Measurements from ENCODE around the gene NUB1.

NUB1 gene

GRCh38 chr7:151373599-151373998 lies 32.0 kb downstream of the NUB1 start:
- TF ChIP-seq, protein P1, sequence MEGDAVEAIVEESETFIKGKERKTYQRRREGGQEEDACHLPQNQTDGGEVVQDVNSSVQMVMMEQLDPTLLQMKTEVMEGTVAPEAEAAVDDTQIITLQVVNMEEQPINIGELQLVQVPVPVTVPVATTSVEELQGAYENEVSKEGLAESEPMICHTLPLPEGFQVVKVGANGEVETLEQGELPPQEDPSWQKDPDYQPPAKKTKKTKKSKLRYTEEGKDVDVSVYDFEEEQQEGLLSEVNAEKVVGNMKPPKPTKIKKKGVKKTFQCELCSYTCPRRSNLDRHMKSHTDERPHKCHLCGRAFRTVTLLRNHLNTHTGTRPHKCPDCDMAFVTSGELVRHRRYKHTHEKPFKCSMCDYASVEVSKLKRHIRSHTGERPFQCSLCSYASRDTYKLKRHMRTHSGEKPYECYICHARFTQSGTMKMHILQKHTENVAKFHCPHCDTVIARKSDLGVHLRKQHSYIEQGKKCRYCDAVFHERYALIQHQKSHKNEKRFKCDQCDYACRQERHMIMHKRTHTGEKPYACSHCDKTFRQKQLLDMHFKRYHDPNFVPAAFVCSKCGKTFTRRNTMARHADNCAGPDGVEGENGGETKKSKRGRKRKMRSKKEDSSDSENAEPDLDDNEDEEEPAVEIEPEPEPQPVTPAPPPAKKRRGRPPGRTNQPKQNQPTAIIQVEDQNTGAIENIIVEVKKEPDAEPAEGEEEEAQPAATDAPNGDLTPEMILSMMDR (IDR thresholded peaks at IDR 0.05; ENCODE audit: insufficient read depth, low read length, missing control alignments): no peak
- ChIA-PET POLR2A (interaction anchor here (0.6 kb wide), 1 partner anchor 55 kb away, joined by 3 read pairs; no protein-coding TSS in a partner anchor), CTCF (interaction anchor here (11.3 kb wide), 1 partner anchor 74 kb away, joined by 270 read pairs; no protein-coding TSS in a partner anchor)
- H3K4me3 ChIP-seq (ENCODE audit: low read depth, low read length): no peak overlapping the region
- DNase-seq (ENCODE audit: low read depth, low spot score): no peak

DNA sequence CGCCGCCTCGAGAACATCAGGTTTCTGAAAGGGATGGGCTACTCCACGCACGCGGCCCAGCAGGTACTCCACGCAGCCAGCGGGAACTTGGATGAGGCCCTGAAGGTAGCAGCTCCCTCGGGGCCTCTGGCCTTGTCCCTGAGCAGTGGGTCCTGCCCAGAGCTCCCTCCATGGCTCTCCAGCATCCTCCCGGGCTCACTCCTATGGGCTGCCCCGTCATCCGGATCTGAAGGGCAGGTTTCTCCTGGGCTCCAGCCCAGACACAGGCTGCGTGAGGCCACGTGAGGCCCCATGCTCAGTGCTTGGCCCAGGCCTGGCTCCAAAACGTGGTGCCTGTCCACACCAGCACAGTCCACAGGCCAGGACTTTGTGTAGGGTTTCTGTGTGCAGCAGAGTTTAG lies 32.5 kb downstream of the NUB1 start:
- TF ChIP-seq, protein P1 (IDR thresholded peaks at IDR 0.05; ENCODE audit: insufficient read depth, low read length, missing control alignments): no peak
- DNase-seq (ENCODE audit: low read depth, low spot score): no peak
- CTCF ChIA-PET: interaction anchor here (1.0 to 11.3 kb wide), 2 partner anchors 60 to 74 kb away, joined by 3 to 270 read pairs; no protein-coding TSS in a partner anchor
- no peak overlapping the region for H3K4me3 ChIP-seq (ENCODE audit: low read depth, low read length)
- POLR2A ChIA-PET: no interaction called here

DNA sequence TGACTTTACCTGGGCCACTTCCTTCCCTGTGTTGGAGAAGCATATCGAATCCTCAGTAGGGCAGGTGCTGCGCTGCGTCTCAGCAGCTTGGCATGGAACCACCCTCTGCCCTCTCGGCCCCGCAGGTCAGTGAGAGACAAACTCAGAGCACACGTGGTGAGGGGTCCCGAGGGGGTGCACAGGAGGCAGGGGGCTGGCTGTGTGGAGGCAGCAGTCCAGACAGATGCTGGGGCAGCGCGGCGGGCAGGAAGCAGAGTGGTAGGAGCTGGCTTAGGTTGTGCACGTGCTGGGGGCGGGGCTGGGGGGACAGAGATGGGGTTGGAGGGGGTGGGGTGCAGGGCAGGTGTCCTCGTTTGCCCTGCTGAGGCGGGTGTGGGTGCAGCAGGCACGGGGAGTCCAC lies 33.1 kb downstream of the NUB1 start:
- no peak overlapping the region for H3K4me3 ChIP-seq (ENCODE audit: low read depth, low read length)
- no peak for DNase-seq (ENCODE audit: low read depth, low spot score)
- ChIA-PET POLR2A (no interaction called here), CTCF (interaction anchor here (1.0 to 11.3 kb wide), 3 partner anchors 22 to 73 kb away, joined by 3 to 270 read pairs (median 4); no protein-coding TSS in a partner anchor)
- TF ChIP-seq, protein P1 (IDR thresholded peaks at IDR 0.05; ENCODE audit: insufficient read depth, low read length, missing control alignments): no peak

- no peak for DNase-seq (ENCODE audit: low read depth, low spot score)
- ChIA-PET CTCF (interaction anchor here (1.1 to 11.3 kb wide), 2 partner anchors 23 to 72 kb away, joined by 4 to 270 read pairs; no protein-coding TSS in a partner anchor), POLR2A (no interaction called here)
- no peak overlapping the region for H3K4me3 ChIP-seq (ENCODE audit: low read depth, low read length)
- TF ChIP-seq, protein P1 (IDR thresholded peaks at IDR 0.05; ENCODE audit: insufficient read depth, low read length, missing control alignments): no peak
Measured at GRCh38 chr7:151375530-151376217, 34.1 kb downstream of the NUB1 start.

- DNase-seq (ENCODE audit: low read depth, low spot score): no peak
- no peak overlapping the region for H3K4me3 ChIP-seq (ENCODE audit: low read depth, low read length)
- CTCF ChIA-PET: interaction anchor here (0.6 to 11.3 kb wide), 4 partner anchors 8 to 382 kb away, joined by 3 to 270 read pairs (median 10); no protein-coding TSS in a partner anchor
- TF ChIP-seq, protein P1 (IDR thresholded peaks at IDR 0.05; ENCODE audit: insufficient read depth, low read length, missing control alignments): no peak
- POLR2A ChIA-PET: no interaction called here
Measured at GRCh38 chr7:151376218-151376902, 34.7 kb downstream of the NUB1 start.

- H3K4me3 ChIP-seq (ENCODE audit: low read depth, low read length): no peak overlapping the region
- TF ChIP-seq, protein P1 (IDR thresholded peaks at IDR 0.05; ENCODE audit: insufficient read depth, low read length, missing control alignments): no peak
- CTCF ChIA-PET: interaction anchor here (0.6 to 3.1 kb wide), 4 partner anchors 9 to 381 kb away, joined by 3 to 18 read pairs (median 5); no protein-coding TSS in a partner anchor
- POLR2A ChIA-PET: no interaction called here
- no peak for DNase-seq (ENCODE audit: low read depth, low spot score)
Measured at GRCh38 chr7:151377406-151377805, 35.8 kb downstream of the NUB1 start.
